ENCODE data around the gene KLHL29.

GRCh38 chr2:23679044-23679443 lies 294.1 kb downstream of the KLHL29 start:
- TF ChIP-seq CTCF (IDR thresholded peaks at IDR 0.05; ENCODE audit: low read depth, low read length), result no peak
- no peak for TF ChIP-seq POLR2A (IDR thresholded peaks at IDR 0.05; ENCODE audit: extremely low read depth, insufficient read length)
- TF ChIP-seq MAX (IDR thresholded peaks at IDR 0.05; ENCODE audit: low read depth, low read length), result no peak
- no peak for TF ChIP-seq MYC (IDR thresholded peaks at IDR 0.05; ENCODE audit: low read depth, low read length)

All from NB4 (cell line).